ENCODE measurements around the gene TNS3. TPM values are rescaled to one million over a fixed set of nuclear protein-coding genes. Genes with fewer than 3 reads are reported as not detected.

Gene TNS3
- total RNA-seq, 4 donors from 2014 or later: 27.2 to 110 (median 47.5) TPM

DNA sequence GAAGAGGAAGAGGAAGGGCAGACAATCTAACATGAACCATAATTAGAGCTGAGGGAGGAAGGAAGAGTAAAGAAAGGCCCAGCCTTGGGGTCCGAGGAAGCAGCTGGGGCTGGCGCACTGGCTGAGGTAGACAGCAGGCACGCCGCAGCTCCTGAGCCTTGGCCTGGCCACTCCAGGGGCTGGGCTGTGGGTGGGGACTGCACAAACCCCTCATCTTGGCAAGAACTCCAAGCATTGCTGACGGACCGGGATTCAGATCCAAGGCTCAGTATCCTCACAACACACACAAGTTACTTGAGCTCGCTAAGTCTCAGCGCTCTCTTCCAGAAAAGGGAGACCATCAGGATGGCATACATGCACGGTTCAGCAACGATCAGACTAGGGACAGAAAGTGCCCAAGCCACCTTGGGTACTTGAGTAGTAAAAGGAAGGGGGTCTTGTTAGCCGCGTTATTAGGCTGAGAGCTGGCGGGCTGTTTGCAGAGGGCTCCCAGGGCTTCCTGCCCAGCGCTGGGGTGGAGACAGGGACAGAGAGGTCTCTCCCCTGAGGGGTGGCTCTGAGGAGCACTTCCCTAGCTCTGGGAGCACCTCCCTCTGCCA is 4.5 kb downstream of the TNS3 start:
- H3K27ac ChIP-seq: peak overlapping the region; percentile 91 to 96
- no peaks in the 10 kb centered on the region for H3K27me3 ChIP-seq
- H3K4me3 ChIP-seq: peak overlapping the region in 1 of 2 donors; percentile 4
- no peak for DNase-seq
- no peak for TF ChIP-seq CTCF (IDR thresholded peaks at IDR 0.05)
- no peak for TF ChIP-seq POLR2A (IDR thresholded peaks at IDR 0.05)
- intact Hi-C loops (cut with DNase I; ENCODE audit: low total_unique reads): no loop called here
- H3K36me3 ChIP-seq: no peaks in the 10 kb centered on the region
- peaks cover 8 to 21% of the 10 kb centered on the region in 2 donors for H3K4me1 ChIP-seq
- no peaks in the 10 kb centered on the region for H3K9me3 ChIP-seq

- no peak for DNase-seq
- Histone ChIP-seq H3K36me3 (no peaks in the 10 kb centered on the region), H3K27ac (peak overlapping the region; percentile 91 to 96), H3K9me3 (no peaks in the 10 kb centered on the region), H3K4me1 (peaks cover 8 to 21% of the 10 kb centered on the region in 2 donors), H3K27me3 (no peaks in the 10 kb centered on the region), H3K4me3 (peak overlapping the region in 1 of 2 donors; percentile 4)
- intact Hi-C loops (cut with DNase I; ENCODE audit: low total_unique reads): no loop called here
- TF ChIP-seq POLR2A (IDR thresholded peaks at IDR 0.05): no peak
- no peak for TF ChIP-seq CTCF (IDR thresholded peaks at IDR 0.05)
Observed at GRCh38 chr7:47576866-47577306, 5.0 kb downstream of the TNS3 start.

DNA sequence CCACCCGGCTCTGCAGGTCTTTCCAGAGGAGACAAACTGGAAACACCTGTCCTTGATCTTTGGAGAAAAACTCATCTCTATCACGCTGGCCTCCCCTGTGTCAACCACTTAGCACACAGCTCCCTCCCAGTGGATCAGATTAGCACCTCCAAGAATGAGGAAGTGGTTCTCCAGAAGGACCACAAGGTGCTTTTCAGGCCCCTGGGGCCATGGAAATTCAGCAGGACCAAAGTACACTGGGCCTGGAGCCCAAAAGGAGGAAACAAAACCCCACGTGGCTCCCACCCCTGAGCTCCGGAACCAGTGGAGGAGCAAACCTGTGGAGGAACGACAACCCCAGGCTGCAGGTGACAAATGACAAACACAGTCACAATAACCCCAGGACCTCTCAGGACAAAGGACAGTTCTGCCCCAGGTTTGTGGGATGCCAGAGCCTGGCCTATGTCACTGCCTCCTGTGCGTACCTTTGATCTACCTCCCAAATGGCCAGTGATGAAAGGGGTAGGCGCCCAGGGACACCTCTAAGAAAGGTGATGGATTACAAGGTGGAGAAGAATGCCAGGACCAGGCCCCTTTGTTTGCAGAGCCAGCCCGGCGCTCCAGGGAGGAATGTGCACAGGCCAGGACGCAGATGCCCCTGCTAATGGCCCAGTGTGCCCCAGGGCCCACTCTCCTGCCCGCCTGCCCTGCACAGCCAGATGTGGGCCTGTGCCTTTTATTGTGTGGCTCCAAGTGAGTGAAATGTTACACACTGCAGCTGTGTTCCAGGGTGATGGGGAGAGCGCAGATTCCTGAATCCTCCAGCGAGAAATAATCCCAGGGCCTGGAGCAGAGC is 5.7 kb downstream of the TNS3 start:
- H3K4me3 ChIP-seq: peak overlapping the region in 1 of 2 donors; percentile 4
- H3K9me3 ChIP-seq: no peaks in the 10 kb centered on the region
- intact Hi-C loops (cut with DNase I; ENCODE audit: low total_unique reads): no loop called here
- peaks cover 14 to 25% of the 10 kb centered on the region in 2 donors for H3K4me1 ChIP-seq
- no peaks in the 10 kb centered on the region for H3K27me3 ChIP-seq
- TF ChIP-seq CTCF (IDR thresholded peaks at IDR 0.05) (no peak), POLR2A (IDR thresholded peaks at IDR 0.05) (no peak)
- no peaks in the 10 kb centered on the region for H3K36me3 ChIP-seq
- peak overlapping the region; percentile 91 to 96 for H3K27ac ChIP-seq
- peak; percentile 83 to 87 for DNase-seq

DNA sequence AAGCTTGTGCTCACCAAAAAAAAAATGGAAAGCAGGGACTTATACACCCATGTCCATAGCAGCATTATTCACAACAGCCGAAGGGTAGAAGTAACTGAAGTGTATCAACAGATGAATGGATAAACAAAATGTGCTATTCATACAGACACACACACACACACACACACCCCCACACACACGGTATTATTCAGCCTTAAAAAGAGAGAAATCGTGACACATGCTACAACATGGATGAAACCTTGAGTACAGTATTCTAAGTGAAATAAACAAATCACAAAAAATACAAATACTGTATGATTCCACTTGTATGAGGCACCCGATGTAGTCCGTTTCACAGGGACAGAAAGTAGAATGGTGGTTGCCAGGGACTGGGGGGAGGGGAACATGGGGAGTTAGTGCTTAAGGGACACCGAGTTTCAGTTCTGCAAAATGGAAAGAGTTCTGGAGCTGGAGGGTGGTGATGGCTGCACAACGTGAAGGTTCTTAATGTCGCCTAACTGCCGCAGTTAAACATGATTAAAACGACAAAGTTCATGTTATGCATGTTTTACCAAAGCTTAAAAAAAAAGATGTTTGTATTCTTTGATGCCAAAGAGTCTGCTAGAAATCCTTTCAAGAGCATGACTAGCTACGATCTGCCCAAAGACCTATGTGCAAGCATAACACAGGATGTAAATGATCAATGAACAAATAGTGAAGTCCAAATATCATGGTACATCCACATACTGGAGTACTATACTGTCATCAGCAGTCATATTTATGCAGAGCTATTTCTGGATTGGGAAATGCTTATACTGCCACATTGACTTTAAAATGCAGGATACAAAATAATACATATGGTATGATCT is 7.2 kb downstream of the TNS3 start:
- intact Hi-C loops (cut with DNase I; ENCODE audit: low total_unique reads): no loop called here
- no peaks in the 10 kb centered on the region for H3K9me3 ChIP-seq
- peak overlapping the region; percentile 85 to 89 for H3K27ac ChIP-seq
- no peaks in the 10 kb centered on the region for H3K27me3 ChIP-seq
- DNase-seq: no peak
- no peak for TF ChIP-seq CTCF (IDR thresholded peaks at IDR 0.05)
- TF ChIP-seq POLR2A (IDR thresholded peaks at IDR 0.05): no peak
- H3K4me1 ChIP-seq: peaks cover 23 to 26% of the 10 kb centered on the region in 2 donors
- H3K36me3 ChIP-seq: no peaks in the 10 kb centered on the region
- no peak overlapping the region for H3K4me3 ChIP-seq

Data from uterus (tissue), 4 donors.